GM12874 (cell line): ENCODE data around the gene DGKD.

Experiments used
- TF ChIP-seq, protein P1 (sequence below): IDR thresholded peaks from 2 replicates; pipeline ENCODE4 v1.5.1; 2011; ENCODE audit warnings: low read depth, mild to moderate bottlenecking, control low read depth, low read length, moderate library complexity; ENCODE audit not compliant: insufficient read depth

Gene DGKD

DNA sequence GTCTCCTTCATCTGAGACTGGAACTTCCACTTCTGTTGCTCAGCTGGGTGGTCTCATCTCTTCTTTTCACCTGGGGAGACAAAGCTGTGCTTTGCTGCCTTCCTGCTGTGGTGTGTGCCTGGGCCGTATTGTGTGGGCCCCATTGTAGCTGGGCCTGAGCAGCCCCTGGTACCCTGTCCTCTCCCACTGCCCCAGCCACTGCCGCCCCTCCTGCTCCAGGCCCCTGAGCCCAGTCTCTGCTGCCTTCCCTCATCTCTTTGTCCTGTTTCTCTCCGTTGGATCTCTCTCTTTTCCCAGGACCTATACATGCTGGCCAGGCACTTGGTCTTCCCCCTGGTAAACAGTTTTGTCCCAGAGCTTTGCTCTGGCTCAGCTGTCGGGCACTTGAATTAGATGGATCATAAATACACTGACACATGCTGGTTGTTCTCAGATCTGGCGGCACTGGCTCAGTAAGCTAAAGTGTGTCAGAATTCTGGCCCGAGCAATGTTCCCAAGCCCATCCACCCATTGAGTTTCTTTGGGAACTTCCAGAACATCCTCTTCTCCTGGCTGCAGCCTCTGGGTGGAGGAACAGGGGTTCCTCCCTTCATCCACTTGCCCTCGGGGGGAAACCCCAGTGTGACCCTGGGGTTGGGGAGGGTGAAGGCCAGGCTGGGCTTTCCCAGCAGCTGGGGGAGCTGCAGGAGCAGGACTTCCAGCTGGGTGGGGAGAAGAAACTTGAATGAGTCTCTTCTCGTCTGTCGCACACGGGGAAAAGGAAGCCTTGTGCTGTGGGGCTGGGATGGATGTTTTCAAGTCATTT lies 99.0 kb downstream of the DGKD start:
- TF ChIP-seq, protein P1, sequence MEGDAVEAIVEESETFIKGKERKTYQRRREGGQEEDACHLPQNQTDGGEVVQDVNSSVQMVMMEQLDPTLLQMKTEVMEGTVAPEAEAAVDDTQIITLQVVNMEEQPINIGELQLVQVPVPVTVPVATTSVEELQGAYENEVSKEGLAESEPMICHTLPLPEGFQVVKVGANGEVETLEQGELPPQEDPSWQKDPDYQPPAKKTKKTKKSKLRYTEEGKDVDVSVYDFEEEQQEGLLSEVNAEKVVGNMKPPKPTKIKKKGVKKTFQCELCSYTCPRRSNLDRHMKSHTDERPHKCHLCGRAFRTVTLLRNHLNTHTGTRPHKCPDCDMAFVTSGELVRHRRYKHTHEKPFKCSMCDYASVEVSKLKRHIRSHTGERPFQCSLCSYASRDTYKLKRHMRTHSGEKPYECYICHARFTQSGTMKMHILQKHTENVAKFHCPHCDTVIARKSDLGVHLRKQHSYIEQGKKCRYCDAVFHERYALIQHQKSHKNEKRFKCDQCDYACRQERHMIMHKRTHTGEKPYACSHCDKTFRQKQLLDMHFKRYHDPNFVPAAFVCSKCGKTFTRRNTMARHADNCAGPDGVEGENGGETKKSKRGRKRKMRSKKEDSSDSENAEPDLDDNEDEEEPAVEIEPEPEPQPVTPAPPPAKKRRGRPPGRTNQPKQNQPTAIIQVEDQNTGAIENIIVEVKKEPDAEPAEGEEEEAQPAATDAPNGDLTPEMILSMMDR, result no peak

DNA sequence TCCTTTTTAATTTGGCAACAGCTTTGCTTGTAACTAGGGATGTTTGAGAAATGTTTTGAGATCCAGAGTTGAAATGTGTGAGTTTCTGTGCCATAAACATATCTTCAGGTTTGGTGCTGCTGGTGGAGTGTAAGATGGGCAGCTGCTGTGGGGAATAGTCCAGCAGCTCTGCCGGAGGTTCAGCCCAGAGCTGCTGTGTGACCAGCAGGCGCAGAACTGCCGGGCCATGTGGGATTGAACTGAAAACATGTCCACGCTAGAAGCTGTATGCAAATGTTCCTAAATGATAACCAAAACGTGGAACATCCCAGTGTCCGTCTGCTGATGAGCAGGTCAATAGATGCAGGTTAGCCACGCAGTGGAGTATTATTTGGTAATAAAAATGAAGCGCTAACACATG lies 99.6 kb downstream of the DGKD start:
- TF ChIP-seq, protein P1, result no peak

DNA sequence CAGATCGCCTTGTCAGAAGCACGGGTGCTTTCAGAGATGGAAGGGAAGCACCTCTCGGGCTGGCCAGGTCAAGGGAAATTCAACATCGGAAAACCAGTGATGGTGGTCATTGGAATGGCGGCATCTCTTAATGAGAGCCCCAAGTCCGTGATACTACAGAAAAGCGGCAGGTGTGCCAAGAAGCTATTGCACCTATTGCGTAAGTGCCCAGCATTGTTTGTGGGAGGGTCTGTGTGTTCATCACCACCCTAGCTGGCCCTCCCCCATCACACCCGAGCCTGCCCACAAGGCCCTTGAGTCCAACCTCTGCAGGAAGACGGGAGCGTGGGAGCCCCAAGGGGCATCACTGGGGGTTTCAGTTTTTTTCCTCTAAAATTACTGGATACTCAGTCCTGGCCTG lies 100.7 kb downstream of the DGKD start:
- TF ChIP-seq, protein P1, result no peak

- TF ChIP-seq, protein P1, result no peak
These were observed 101.2 kb downstream of the DGKD start for GRCh38 chr2:233455491-233455890.

- TF ChIP-seq, protein P1, result no peak
These were observed 101.8 kb downstream of the DGKD start for GRCh38 chr2:233456111-233456510.

- TF ChIP-seq, protein P1, result no peak
These were observed 102.6 kb downstream of the DGKD start for GRCh38 chr2:233456934-233457333.

DNA sequence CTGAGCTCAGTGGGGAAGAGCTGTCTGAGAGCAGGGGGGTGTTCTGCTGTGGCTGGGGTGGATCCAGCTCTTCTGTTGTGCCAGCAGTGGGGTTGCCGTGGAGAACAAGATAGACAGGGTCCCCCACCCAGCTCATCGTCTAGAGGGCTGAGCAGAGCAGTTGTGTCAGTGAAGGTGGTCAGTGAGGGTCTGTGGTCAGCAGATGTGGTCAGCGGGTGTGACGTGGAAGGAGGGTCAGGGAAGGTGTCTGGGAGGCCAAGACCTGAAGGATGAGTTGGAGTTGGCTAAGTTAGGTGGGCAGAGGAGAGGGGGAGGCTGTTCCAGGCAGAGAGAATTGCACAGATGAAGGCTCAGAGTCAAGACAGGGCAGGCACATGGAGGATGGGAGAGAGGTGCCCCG lies 103.1 kb downstream of the DGKD start:
- TF ChIP-seq, protein P1, result no peak
